HEK293 (cell line): ENCODE results near the gene TRIM2.

Source experiments
- CTCF ChIA-PET: fragments of 350-600 bp; formaldehyde crosslinking; extraction: SDS; loops from one replicate; lab custom pipeline; 2021; ENCODE audit warnings: antibody characterized with exemption; lab: Yijun Ruan, JAX
- POLR2A ChIA-PET: fragments of 300-600 bp; formaldehyde crosslinking; extraction: SDS; loops from one replicate; lab custom pipeline; 2020; ENCODE audit warnings: antibody characterized with exemption, inconsistent platforms; lab: Yijun Ruan, JAX
- H3K27ac ChIP-seq: fragments of 200-500 bp; sonication (Bioruptor generic); 2 replicates; pipeline ENCODE4 v1.5.1; 2014; ENCODE audit warnings: low read depth, low read length, control low read depth, inconsistent platforms; ENCODE audit errors: extremely low read depth
- H3K36me3 ChIP-seq, 2 experiments: fragments of 200-500 bp in 1 of 2; sonication (Bioruptor generic) in 1 of 2; 1 replicate in 1 of 2; 2 replicates in 1 of 2; pipeline ENCODE4 v1.5.1; 2014 to 2017; ENCODE audit warnings: inconsistent platforms in 2 of 2, low read length in 2 of 2; ENCODE audit not compliant: control insufficient read depth in 2 of 2, insufficient read depth in 1 of 2
- H3K4me1 ChIP-seq: fragments of 200-500 bp; sonication (Bioruptor generic); 2 replicates; pipeline ENCODE4 v1.5.1; 2014; ENCODE audit warnings: mild to moderate bottlenecking, low read length, inconsistent platforms; ENCODE audit not compliant: control insufficient read depth, insufficient read depth
- H3K4me3 ChIP-seq: 2 replicates; pipeline ENCODE4 v1.5.1; 2011; ENCODE audit warnings: low read depth, mild to moderate bottlenecking, control low read depth, low read length, moderate library complexity
- H3K9me3 ChIP-seq: fragments of 200-500 bp; sonication (Bioruptor generic); 2 replicates; pipeline ENCODE4 v1.5.1; 2014; ENCODE audit warnings: low read depth, low read length, inconsistent platforms; ENCODE audit not compliant: control insufficient read depth, insufficient read depth
- GFI1B ChIP-seq: fragments of 450-650 bp; formaldehyde crosslinking; IDR thresholded peaks from 2 replicates; pipeline ENCODE4 v1.5.1; 2016; ENCODE audit warnings: missing biosample characterization, missing genetic modification characterization
- KLF10 ChIP-seq: fragments of 450-650 bp; IDR thresholded peaks from 2 replicates; pipeline ENCODE4 v1.5.1; 2018; ENCODE audit warnings: missing biosample characterization, mild to moderate bottlenecking, missing genetic modification characterization
- SP7 ChIP-seq: fragments of 450-650 bp; formaldehyde crosslinking; IDR thresholded peaks from 2 replicates; pipeline ENCODE4 v1.5.1; 2016; ENCODE audit warnings: missing biosample characterization, missing genetic modification characterization
- WT1 ChIP-seq: fragments of 450-650 bp; formaldehyde crosslinking; IDR thresholded peaks from 2 replicates; pipeline ENCODE4 v1.5.1; 2016; ENCODE audit warnings: missing biosample characterization, missing genetic modification characterization
- ZNF175 ChIP-seq: fragments of 450-650 bp; formaldehyde crosslinking; IDR thresholded peaks from 2 replicates; pipeline ENCODE4 v1.5.1; 2016; ENCODE audit warnings: missing biosample characterization, missing genetic modification characterization
- ZNF211 ChIP-seq: fragments of 450-650 bp; formaldehyde crosslinking; IDR thresholded peaks from 2 replicates; pipeline ENCODE4 v1.5.1; 2016; ENCODE audit warnings: low read depth, missing biosample characterization, missing genetic modification characterization
- ZNF214 ChIP-seq: fragments of 450-650 bp; formaldehyde crosslinking; IDR thresholded peaks from 2 replicates; pipeline ENCODE4 v1.5.1; 2017; ENCODE audit warnings: missing biosample characterization, mild to moderate bottlenecking, missing genetic modification characterization, borderline replicate concordance
- ZNF488 ChIP-seq: fragments of 450-650 bp; formaldehyde crosslinking; IDR thresholded peaks from 2 replicates; pipeline ENCODE4 v1.5.1; 2016; ENCODE audit warnings: missing biosample characterization, missing genetic modification characterization
- ZNF596 ChIP-seq: fragments of 450-650 bp; IDR thresholded peaks from 2 replicates; pipeline ENCODE4 v1.5.0; 2018; ENCODE audit warnings: missing biosample characterization, mild to moderate bottlenecking, missing genetic modification characterization, moderate library complexity
- ZNF664 ChIP-seq: fragments of 450-650 bp; formaldehyde crosslinking; IDR thresholded peaks from 2 replicates; pipeline ENCODE4 v1.5.1; 2016; ENCODE audit warnings: missing biosample characterization, missing genetic modification characterization
- ZNF792 ChIP-seq: fragments of 450-650 bp; formaldehyde crosslinking; IDR thresholded peaks from 2 replicates; pipeline ENCODE4 v1.5.1; 2016; ENCODE audit warnings: missing biosample characterization, missing genetic modification characterization
- TF ChIP-seq, protein P1 (sequence below): fragments of 450-650 bp; formaldehyde crosslinking; IDR thresholded peaks from 2 replicates; pipeline ENCODE4 v1.5.1; 2017; ENCODE audit warnings: missing biosample characterization, missing genetic modification characterization
- TF ChIP-seq, protein P2 (sequence below): fragments of 450-650 bp; formaldehyde crosslinking; IDR thresholded peaks from 2 replicates; pipeline ENCODE4; 2016; ENCODE audit warnings: missing biosample characterization, missing genetic modification characterization
- TF ChIP-seq, protein P3 (sequence below): fragments of 450-650 bp; formaldehyde crosslinking; IDR thresholded peaks from 2 replicates; pipeline ENCODE4 v1.5.1; 2017; ENCODE audit warnings: missing biosample characterization, missing genetic modification characterization

TRIM2 gene

GRCh38 chr4:153333874-153334273, 129.6 kb downstream of the TRIM2 start:
- CTCF ChIA-PET: no interaction called here
- peaks cover 8 to 19% of the 10 kb centered on the region in 2 experiments; a peak in 2 of 3 replicates for H3K36me3 ChIP-seq
- POLR2A ChIA-PET: no interaction called here
- H3K4me3 ChIP-seq: no peak overlapping the region
- H3K4me1 ChIP-seq: no peaks in the 10 kb centered on the region
- TF ChIP-seq, protein P1, sequence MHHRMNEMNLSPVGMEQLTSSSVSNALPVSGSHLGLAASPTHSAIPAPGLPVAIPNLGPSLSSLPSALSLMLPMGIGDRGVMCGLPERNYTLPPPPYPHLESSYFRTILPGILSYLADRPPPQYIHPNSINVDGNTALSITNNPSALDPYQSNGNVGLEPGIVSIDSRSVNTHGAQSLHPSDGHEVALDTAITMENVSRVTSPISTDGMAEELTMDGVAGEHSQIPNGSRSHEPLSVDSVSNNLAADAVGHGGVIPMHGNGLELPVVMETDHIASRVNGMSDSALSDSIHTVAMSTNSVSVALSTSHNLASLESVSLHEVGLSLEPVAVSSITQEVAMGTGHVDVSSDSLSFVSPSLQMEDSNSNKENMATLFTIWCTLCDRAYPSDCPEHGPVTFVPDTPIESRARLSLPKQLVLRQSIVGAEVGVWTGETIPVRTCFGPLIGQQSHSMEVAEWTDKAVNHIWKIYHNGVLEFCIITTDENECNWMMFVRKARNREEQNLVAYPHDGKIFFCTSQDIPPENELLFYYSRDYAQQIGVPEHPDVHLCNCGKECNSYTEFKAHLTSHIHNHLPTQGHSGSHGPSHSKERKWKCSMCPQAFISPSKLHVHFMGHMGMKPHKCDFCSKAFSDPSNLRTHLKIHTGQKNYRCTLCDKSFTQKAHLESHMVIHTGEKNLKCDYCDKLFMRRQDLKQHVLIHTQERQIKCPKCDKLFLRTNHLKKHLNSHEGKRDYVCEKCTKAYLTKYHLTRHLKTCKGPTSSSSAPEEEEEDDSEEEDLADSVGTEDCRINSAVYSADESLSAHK (tag by site-specific recombination): no peak
- TF ChIP-seq ZNF175 (tag by site-specific recombination): no peak
- no peaks in the 10 kb centered on the region for H3K9me3 ChIP-seq
- H3K27ac ChIP-seq: no peak overlapping the region

DNA sequence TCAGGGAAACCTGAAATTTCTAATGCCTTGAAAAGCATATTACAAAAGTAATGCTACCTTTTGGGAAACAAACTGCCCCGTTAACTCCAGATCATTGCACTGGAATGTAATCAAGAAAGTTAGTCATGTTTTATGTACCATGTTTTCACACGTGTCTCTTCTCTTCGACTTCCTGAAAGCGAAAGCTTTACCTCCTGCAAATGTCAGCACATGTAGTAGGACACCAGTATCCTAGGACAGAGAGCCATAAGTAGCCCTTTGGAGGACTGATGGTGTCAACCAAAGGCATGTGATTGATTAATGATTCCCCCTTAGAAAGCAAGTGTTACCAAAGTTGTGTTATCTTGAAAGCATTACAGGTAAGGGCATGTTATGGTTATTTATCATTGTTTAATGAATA, 131.4 kb downstream of the TRIM2 start:
- H3K9me3 ChIP-seq: no peaks in the 10 kb centered on the region
- POLR2A ChIA-PET: no interaction called here
- H3K4me3 ChIP-seq: no peak overlapping the region
- H3K27ac ChIP-seq: no peak overlapping the region
- H3K36me3 ChIP-seq: peaks cover 4 to 21% of the 10 kb centered on the region in 2 experiments; a peak in 2 of 3 replicates
- H3K4me1 ChIP-seq: no peaks in the 10 kb centered on the region
- CTCF ChIA-PET: no interaction called here
- TF ChIP-seq, protein P2, sequence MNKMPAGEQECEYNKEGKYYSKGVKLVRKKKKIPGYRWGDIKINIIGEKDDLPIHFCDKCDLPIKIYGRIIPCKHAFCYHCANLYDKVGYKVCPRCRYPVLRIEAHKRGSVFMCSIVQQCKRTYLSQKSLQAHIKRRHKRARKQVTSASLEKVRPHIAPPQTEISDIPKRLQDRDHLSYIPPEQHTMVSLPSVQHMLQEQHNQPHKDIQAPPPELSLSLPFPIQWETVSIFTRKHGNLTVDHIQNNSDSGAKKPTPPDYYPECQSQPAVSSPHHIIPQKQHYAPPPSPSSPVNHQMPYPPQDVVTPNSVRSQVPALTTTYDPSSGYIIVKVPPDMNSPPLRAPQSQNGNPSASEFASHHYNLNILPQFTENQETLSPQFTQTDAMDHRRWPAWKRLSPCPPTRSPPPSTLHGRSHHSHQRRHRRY (tag by site-specific recombination): no peak
- TF ChIP-seq ZNF792 (no peak), KLF10 (tag by site-specific recombination) (no peak), SP7 (tag by site-specific recombination) (no peak), ZNF664 (no peak), WT1 (tag by site-specific recombination) (no peak), ZNF214 (tag by site-specific recombination) (no peak)
- TF ChIP-seq, protein P3, sequence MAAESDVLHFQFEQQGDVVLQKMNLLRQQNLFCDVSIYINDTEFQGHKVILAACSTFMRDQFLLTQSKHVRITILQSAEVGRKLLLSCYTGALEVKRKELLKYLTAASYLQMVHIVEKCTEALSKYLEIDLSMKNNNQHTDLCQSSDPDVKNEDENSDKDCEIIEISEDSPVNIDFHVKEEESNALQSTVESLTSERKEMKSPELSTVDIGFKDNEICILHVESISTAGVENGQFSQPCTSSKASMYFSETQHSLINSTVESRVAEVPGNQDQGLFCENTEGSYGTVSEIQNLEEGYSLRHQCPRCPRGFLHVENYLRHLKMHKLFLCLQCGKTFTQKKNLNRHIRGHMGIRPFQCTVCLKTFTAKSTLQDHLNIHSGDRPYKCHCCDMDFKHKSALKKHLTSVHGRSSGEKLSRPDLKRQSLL (tag by site-specific recombination): no peak

- ChIA-PET CTCF (interaction anchor here (0.6 kb wide), 1 partner anchor 239 kb away, joined by 3 read pairs; no protein-coding TSS in a partner anchor), POLR2A (no interaction called here)
- TF ChIP-seq ZNF596: no peak
- no peak for TF ChIP-seq GFI1B (tag by site-specific recombination)
- no peak for TF ChIP-seq ZNF488 (tag by site-specific recombination)
- no peak for TF ChIP-seq ZNF211 (tag by site-specific recombination)
Measured at GRCh38 chr4:153337686-153338085, 133.4 kb downstream of the TRIM2 start.

More at GRCh38 chr4:153337686-153338085, 133.4 kb downstream of the TRIM2 start:
- Histone ChIP-seq H3K9me3 (no peaks in the 10 kb centered on the region), H3K36me3 (peaks cover 0 to 17% of the 10 kb centered on the region in 2 experiments; a peak in 1 of 3 replicates), H3K27ac (no peak overlapping the region), H3K4me1 (no peaks in the 10 kb centered on the region), H3K4me3 (no peak overlapping the region)
